ENCODE results near the gene DYRK1A. TPM values are rescaled to one million over a fixed set of nuclear protein-coding genes. Genes with fewer than 3 reads are reported as not detected.

The DYRK1A gene
- total and polyA plus RNA-seq, 2 experiments from 2014 or later, result 4.2 to 61.7 TPM

GRCh38 chr21:37574751-37575150 lies 208.2 kb downstream of the DYRK1A start:
- no peak for DNase-seq (ENCODE audit: low read depth in 1 of 2, low spot score in 1 of 2)
- Histone ChIP-seq H3K4me1 (ENCODE audit: low read depth) (no peaks in the 10 kb centered on the region), H3K36me3 (no peaks in the 10 kb centered on the region), H3K27me3 (no peaks in the 10 kb centered on the region), H3K9me3 (ENCODE audit: low read depth) (no peaks in the 10 kb centered on the region), H3K4me3 (no peak overlapping the region), H3K27ac (no peak overlapping the region)
- no peak for TF ChIP-seq CTCF (IDR thresholded peaks at IDR 0.05; ENCODE audit: low read depth, low read length)

GRCh38 chr21:37575580-37575979 lies 209.0 kb downstream of the DYRK1A start:
- Histone ChIP-seq H3K9me3 (ENCODE audit: low read depth) (no peaks in the 10 kb centered on the region), H3K4me3 (no peak overlapping the region), H3K4me1 (ENCODE audit: low read depth) (no peaks in the 10 kb centered on the region), H3K36me3 (no peaks in the 10 kb centered on the region), H3K27me3 (no peaks in the 10 kb centered on the region), H3K27ac (no peak overlapping the region)
- DNase-seq (ENCODE audit: low read depth in 1 of 2, low spot score in 1 of 2), result no peak
- no peak for TF ChIP-seq CTCF (IDR thresholded peaks at IDR 0.05; ENCODE audit: low read depth, low read length)

Other genes starting within 250 kb of the DYRK1A start
- 45.0 and 46.3 TPM in 2 replicates for gene VPS26C, start 99.4 kb upstream of the DYRK1A start, total RNA-seq
- gene VPS26C, start 99.4 kb upstream of the DYRK1A start, polyA plus RNA-seq, result 29.9 and 33.6 TPM in 2 replicates

Data from cardiac muscle cell (in vitro differentiated cells and primary cell).